H1 (cell line): ENCODE results near the gene ATP1A3. TPM values are rescaled to one million over a fixed set of nuclear protein-coding genes. Genes with fewer than 3 reads are reported as not detected.

Experiments
- BRCA1 ChIP-seq: IDR thresholded peaks from 2 replicates; pipeline ENCODE4 v1.6.1; 2012; ENCODE audit warnings: low read depth, low read length, improper control_type of control experiment
- GABPA ChIP-seq: IDR thresholded peaks from 2 replicates; pipeline ENCODE4 v1.6.1; 2011; ENCODE audit warnings: mild to moderate bottlenecking, low read length, moderate library complexity, borderline replicate concordance; ENCODE audit not compliant: insufficient read depth
- KDM1A ChIP-seq: fragments of 200-600, 300-600 bp; sonication (generic); IDR thresholded peaks from 2 replicates; pipeline ENCODE4 v1.7.1; 2016; ENCODE audit warnings: mild to moderate bottlenecking, low read length, borderline replicate concordance
- KDM4A ChIP-seq: IDR thresholded peaks from one replicate; pipeline ENCODE4 v1.7.1; 2012; ENCODE audit warnings: low read depth, mild to moderate bottlenecking, moderate library complexity, low read length, inconsistent platforms; ENCODE audit not compliant: severe bottlenecking
- SP2 ChIP-seq: IDR thresholded peaks from 2 replicates; pipeline ENCODE4 v1.6.1; 2012; ENCODE audit warnings: mild to moderate bottlenecking, low read length, inconsistent platforms
- TAF1 ChIP-seq: IDR thresholded peaks from 2 replicates; pipeline ENCODE4 v1.6.1; 2011; ENCODE audit warnings: mild to moderate bottlenecking, low read depth, low read length
- ZNF274 ChIP-seq: IDR thresholded peaks from 2 replicates; pipeline ENCODE4 v1.7.0; 2012; ENCODE audit warnings: low read length, borderline replicate concordance; ENCODE audit errors: extremely low read depth
- polyA plus RNA-seq, 7 experiments: library from polyadenylated mRNA; depleted of rRNA in 3 of 7; stranded (reverse) in 5 of 7; unstranded in 2 of 7; fragments of >200 nt in 5 of 7; fragments of 200-250 nt in 2 of 7; gene quantifications; 1 replicate in 5 of 7; 2 replicates in 1 of 7; 4 replicates in 1 of 7; pipeline versions ENCODE4 v1.2.1 to v1.2.3, GENCODE V29; 2011 to 2013; ENCODE audit warnings: missing spikeins in 2 of 7, mixed read lengths in 2 of 7
- total RNA-seq: library from RNA; stranded (reverse); fragmentation: NEBNext Ultra II Directional; extraction: Animal tissue kit (Norgen Biotek cat#: 25700); gene quantifications from 2 replicates; pipeline ENCODE4 v1.2.1, GENCODE V29; 2021
- TF ChIP-seq, protein P1 (sequence below): IDR thresholded peaks from 2 replicates; pipeline ENCODE4 v1.6.1; 2012; ENCODE audit warnings: inconsistent platforms

Gene ATP1A3
- total and polyA plus RNA-seq, 2 of the 8 experiments (the other 6 are each of a cell fraction or from before 2014, with no cell fraction given): 11.1 to 41.2 TPM

GRCh38 chr19:42003506-42004294 lies 9.7 kb upstream of the ATP1A3 start (continued):
- TF ChIP-seq BRCA1: no peak
- no peak for TF ChIP-seq KDM1A
- TF ChIP-seq ZNF274: no peak
- TF ChIP-seq KDM4A: no peak
- TF ChIP-seq SP2: no peak
- TF ChIP-seq, protein P1, sequence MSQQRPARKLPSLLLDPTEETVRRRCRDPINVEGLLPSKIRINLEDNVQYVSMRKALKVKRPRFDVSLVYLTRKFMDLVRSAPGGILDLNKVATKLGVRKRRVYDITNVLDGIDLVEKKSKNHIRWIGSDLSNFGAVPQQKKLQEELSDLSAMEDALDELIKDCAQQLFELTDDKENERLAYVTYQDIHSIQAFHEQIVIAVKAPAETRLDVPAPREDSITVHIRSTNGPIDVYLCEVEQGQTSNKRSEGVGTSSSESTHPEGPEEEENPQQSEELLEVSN: no peak
- no peak for TF ChIP-seq TAF1
- TF ChIP-seq GABPA: no peak
- TF ChIP-seq, all 59 proteins: peak for 0
